Cortex of kidney (tissue), 1 donor: ENCODE results near the gene IL3RA.

ENCODE experiments used
- DNase-seq: peaks from one replicate; lab custom pipeline; 2025; lab: John Stamatoyannopoulos, UW

The IL3RA gene

GRCh38 chrX:1384658-1385252 is 48.2 kb downstream of the IL3RA start:
- no peak for DNase-seq

- no peak for DNase-seq
These were observed 49.0 kb downstream of the IL3RA start for GRCh38 chrX:1385253-1386223.

- DNase-seq: no peak
These were observed 49.9 kb downstream of the IL3RA start for GRCh38 chrX:1386338-1387127.

- DNase-seq: no peak
These were observed 50.7 kb downstream of the IL3RA start for GRCh38 chrX:1387141-1387776.

- DNase-seq: no peak
These were observed 52.1 kb downstream of the IL3RA start for GRCh38 chrX:1388651-1389050.

GRCh38 chrX:1389181-1389992 is 52.8 kb downstream of the IL3RA start:
- DNase-seq: no peak

GRCh38 chrX:1389993-1390285 is 53.4 kb downstream of the IL3RA start:
- no peak for DNase-seq

- no peak for DNase-seq
These were observed 54.2 kb downstream of the IL3RA start for GRCh38 chrX:1390621-1391369.

GRCh38 chrX:1391370-1391706 is 54.8 kb downstream of the IL3RA start:
- DNase-seq: no peak

- no peak for DNase-seq
These were observed 55.3 kb downstream of the IL3RA start, which contains the start of gene SLC25A6 for GRCh38 chrX:1391707-1392375. SLC25A6 (minus strand) TSS chrX:1392113; CDS start chrX:1392009, 104 bp downstream.

GRCh38 chrX:1392376-1393068 is 55.9 kb downstream of the IL3RA start:
- no peak for DNase-seq

GRCh38 chrX:1393871-1394615 is 57.5 kb downstream of the IL3RA start:
- no peak for DNase-seq

GRCh38 chrX:1394731-1395501 is 58.3 kb downstream of the IL3RA start:
- DNase-seq: no peak

GRCh38 chrX:1395646-1396216 is 59.1 kb downstream of the IL3RA start:
- DNase-seq: no peak

GRCh38 chrX:1397001-1397400 is 60.4 kb downstream of the IL3RA start:
- no peak for DNase-seq

- no peak for DNase-seq
These were observed 61.1 kb downstream of the IL3RA start for GRCh38 chrX:1397441-1398270.
